ENCODE data around the gene ILDR1. TPM values are rescaled to one million over a fixed set of nuclear protein-coding genes. Genes with fewer than 3 reads are reported as not detected.

ILDR1 gene
- total and polyA plus RNA-seq, 2 donors (not counting 3 experiments of a cell fraction or from before 2014, with no cell fraction given) = not detected

DNA sequence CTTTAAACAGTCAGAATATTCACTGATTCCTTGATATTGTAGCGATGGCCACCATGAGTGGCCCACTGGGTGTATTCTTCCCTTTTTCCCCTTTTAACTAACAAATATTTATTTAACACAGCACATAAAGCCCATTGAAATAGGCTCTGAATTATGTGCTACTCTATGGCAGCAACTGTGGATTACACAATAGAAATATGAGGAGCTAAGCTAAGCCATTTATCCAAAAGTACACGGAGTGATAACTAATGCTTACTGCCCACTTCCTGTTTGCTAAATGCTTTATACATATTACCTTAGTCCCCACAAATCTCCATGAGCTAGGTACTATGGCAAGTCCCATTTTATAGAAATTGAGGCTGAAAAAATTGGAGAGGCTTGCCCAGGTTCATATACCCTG is 17.9 kb downstream of the ILDR1 start:
- Histone ChIP-seq H3K9ac (replicated peaks; ENCODE audit: extremely low read depth, insufficient read depth, low read length) (no peak overlapping the region), H3K27ac (ENCODE audit: insufficient read depth, low read depth, low read length) (no peak overlapping the region), H3K27me3 (ENCODE audit: control insufficient read depth in 2 of 2, insufficient read depth in 2 of 2, low read length in 2 of 2) (peaks cover 0 to 7% of the 10 kb centered on the region in 2 experiments), H3K4me1 (ENCODE audit: control insufficient read depth, extremely low read depth, insufficient read depth, low read length) (peaks cover 12% of the 10 kb centered on the region), H3K36me3 (ENCODE audit: control insufficient read depth in 2 of 2, extremely low read depth in 1 of 2, insufficient read depth in 2 of 2, low read length in 2 of 2) (no peaks in the 10 kb centered on the region), H4K20me1 (replicated peaks; ENCODE audit: control insufficient read depth, extremely low read depth, insufficient read depth, low read length) (no peaks in the 10 kb centered on the region), H3K79me2 (ENCODE audit: control insufficient read depth, insufficient read depth, low read length) (no peaks in the 10 kb centered on the region), H2AFZ (ENCODE audit: low read depth, low read length) (no peak overlapping the region), H3K9me1 (replicated peaks; ENCODE audit: control insufficient read depth, extremely low read depth, insufficient read depth, low read length) (no peaks in the 10 kb centered on the region), H3K4me3 (replicated peaks in 1 of 3; ENCODE audit: insufficient read depth in 1 of 3, low read depth in 1 of 3, low read length in 3 of 3) (no peak overlapping the region), H3K9me3 (replicated peaks; ENCODE audit: control insufficient read depth, insufficient read depth, low read length) (no peaks in the 10 kb centered on the region), H3K4me2 (ENCODE audit: insufficient read depth, low read length) (no peak overlapping the region)
- ChIA-PET POLR2A (no interaction called here), CTCF (interaction anchor here (1.0 to 1.3 kb wide), 2 partner anchors 8 to 16 kb away, joined by 3 to 5 read pairs; no protein-coding TSS in a partner anchor)
- TF ChIP-seq JUN (IDR thresholded peaks at IDR 0.05; ENCODE audit: borderline replicate concordance, insufficient read depth, insufficient read length, low read depth) (no peak), POLR2AphosphoS5 (IDR thresholded peaks at IDR 0.05; ENCODE audit: insufficient read depth, low read depth, low read length) (no peak), POLR2A (IDR thresholded peaks at IDR 0.05; ENCODE audit: low read depth, low read length) (no peak), GATA2 (IDR thresholded peaks at IDR 0.05; ENCODE audit: insufficient read depth, insufficient read length, low read depth, low read length) (no peak), MYC (IDR thresholded peaks at IDR 0.05; ENCODE audit: low read depth, low read length) (no peak), FOS (IDR thresholded peaks at IDR 0.05; ENCODE audit: borderline replicate concordance, insufficient read depth, low read length) (no peak), EZH2 (IDR thresholded peaks at IDR 0.05; ENCODE audit: borderline replicate concordance, low read depth, low read length, severe bottlenecking) (no peak)
- TF ChIP-seq, protein P1, sequence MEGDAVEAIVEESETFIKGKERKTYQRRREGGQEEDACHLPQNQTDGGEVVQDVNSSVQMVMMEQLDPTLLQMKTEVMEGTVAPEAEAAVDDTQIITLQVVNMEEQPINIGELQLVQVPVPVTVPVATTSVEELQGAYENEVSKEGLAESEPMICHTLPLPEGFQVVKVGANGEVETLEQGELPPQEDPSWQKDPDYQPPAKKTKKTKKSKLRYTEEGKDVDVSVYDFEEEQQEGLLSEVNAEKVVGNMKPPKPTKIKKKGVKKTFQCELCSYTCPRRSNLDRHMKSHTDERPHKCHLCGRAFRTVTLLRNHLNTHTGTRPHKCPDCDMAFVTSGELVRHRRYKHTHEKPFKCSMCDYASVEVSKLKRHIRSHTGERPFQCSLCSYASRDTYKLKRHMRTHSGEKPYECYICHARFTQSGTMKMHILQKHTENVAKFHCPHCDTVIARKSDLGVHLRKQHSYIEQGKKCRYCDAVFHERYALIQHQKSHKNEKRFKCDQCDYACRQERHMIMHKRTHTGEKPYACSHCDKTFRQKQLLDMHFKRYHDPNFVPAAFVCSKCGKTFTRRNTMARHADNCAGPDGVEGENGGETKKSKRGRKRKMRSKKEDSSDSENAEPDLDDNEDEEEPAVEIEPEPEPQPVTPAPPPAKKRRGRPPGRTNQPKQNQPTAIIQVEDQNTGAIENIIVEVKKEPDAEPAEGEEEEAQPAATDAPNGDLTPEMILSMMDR (IDR thresholded peaks at IDR 0.05; ENCODE audit: extremely low read depth in 1 of 2, insufficient read depth in 1 of 2, low read depth in 1 of 2, low read length in 2 of 2) = no peak
- TF ChIP-seq, protein P2, sequence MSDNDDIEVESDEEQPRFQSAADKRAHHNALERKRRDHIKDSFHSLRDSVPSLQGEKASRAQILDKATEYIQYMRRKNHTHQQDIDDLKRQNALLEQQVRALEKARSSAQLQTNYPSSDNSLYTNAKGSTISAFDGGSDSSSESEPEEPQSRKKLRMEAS (IDR thresholded peaks at IDR 0.05; ENCODE audit: insufficient read depth, insufficient read length) = no peak
- dilution Hi-C loops (cut with MboI; ENCODE audit: extremely low pct_ligation_motif_present, low sequenced_read_pairs) = no loop called here
- no peak for FAIRE-seq
- no peak for DNase-seq (ENCODE audit: low read depth, low spot score)
- BruUV-seq (replicated peaks) = no TSS peak
- intact Hi-C loops (cut with micrococcal nuclease) = no loop called here
